Karpas-422 (cell line): ENCODE data around the gene NXPH1. TPM values are rescaled to one million over a fixed set of nuclear protein-coding genes. Genes with fewer than 3 reads are reported as not detected.

Experiments
- DNase-seq: peaks from one replicate; pipeline ENCODE4 v3.0.0-alpha.2; 2015
- H2AFZ ChIP-seq: fragments of 200-600 bp; sonication (generic); 2 replicates; pipeline ENCODE4 v1.6.1; 2014; ENCODE audit warnings: antibody characterized with exemption, low read length, mixed read lengths
- H3K27ac ChIP-seq: fragments of 200-600 bp; sonication (generic); 2 replicates; pipeline ENCODE4 v1.5.1; 2014; ENCODE audit warnings: mild to moderate bottlenecking, low read length, moderate library complexity
- H3K27me3 ChIP-seq: fragments of 200-600 bp; sonication (generic); 2 replicates; pipeline ENCODE4 v1.6.1; 2014; ENCODE audit warnings: low read length, mixed read lengths
- H3K36me3 ChIP-seq: fragments of 200-600 bp; sonication (generic); 2 replicates; pipeline ENCODE4 v1.6.1; 2014; ENCODE audit warnings: low read length, mixed read lengths; ENCODE audit not compliant: insufficient read depth
- H3K4me1 ChIP-seq: fragments of 200-600 bp; sonication (generic); 2 replicates; pipeline ENCODE4 v1.6.1; 2014; ENCODE audit warnings: mild to moderate bottlenecking, low read length, mixed read lengths
- H3K4me2 ChIP-seq: fragments of 200-600 bp; sonication (generic); 2 replicates; pipeline ENCODE4 v1.6.1; 2014; ENCODE audit warnings: low read length, low read depth, mild to moderate bottlenecking; ENCODE audit not compliant: poor library complexity, severe bottlenecking
- H3K4me3 ChIP-seq: fragments of 200-600 bp; sonication (generic); 2 replicates; pipeline ENCODE4 v1.5.1; 2014; ENCODE audit warnings: mild to moderate bottlenecking, antibody characterized with exemption, low read length, mixed read lengths
- H3K79me2 ChIP-seq: fragments of 200-600 bp; sonication (generic); 2 replicates; pipeline ENCODE4 v1.6.1; 2014; ENCODE audit warnings: mild to moderate bottlenecking, low read length, mixed read lengths
- H3K9ac ChIP-seq: fragments of 200-600 bp; sonication (generic); 2 replicates; pipeline ENCODE4 v1.6.0; 2014; ENCODE audit warnings: low read length
- H3K9me2 ChIP-seq: fragments of 200-600 bp; sonication (generic), shearing (Covaris generic); replicated peaks from 2 replicates; pipeline ENCODE4 v1.6.0; 2014; ENCODE audit warnings: mild to moderate bottlenecking, low read length, moderate library complexity; ENCODE audit not compliant: insufficient read depth
- H3K9me3 ChIP-seq: fragments of 300-700, 200-600 bp; sonication (generic); 2 replicates; pipeline ENCODE4 v1.6.1; 2014; ENCODE audit warnings: low read length, mixed read lengths
- H4K20me1 ChIP-seq: fragments of 200-600 bp; sonication (generic); 2 replicates; pipeline ENCODE4 v1.6.1; 2014; ENCODE audit warnings: mild to moderate bottlenecking, antibody characterized with exemption, low read length, low read depth; ENCODE audit not compliant: insufficient read depth
- total RNA-seq: library from RNA; depleted of rRNA; stranded (reverse); fragments of >200 nt; shearing (Covaris generic); gene quantifications from 2 replicates; pipeline ENCODE4 v1.2.3, GENCODE V29; 2014; ENCODE audit warnings: low replicate concordance

Gene NXPH1
- total RNA-seq, 1 experiment from 2014 or later, result not detected

DNA sequence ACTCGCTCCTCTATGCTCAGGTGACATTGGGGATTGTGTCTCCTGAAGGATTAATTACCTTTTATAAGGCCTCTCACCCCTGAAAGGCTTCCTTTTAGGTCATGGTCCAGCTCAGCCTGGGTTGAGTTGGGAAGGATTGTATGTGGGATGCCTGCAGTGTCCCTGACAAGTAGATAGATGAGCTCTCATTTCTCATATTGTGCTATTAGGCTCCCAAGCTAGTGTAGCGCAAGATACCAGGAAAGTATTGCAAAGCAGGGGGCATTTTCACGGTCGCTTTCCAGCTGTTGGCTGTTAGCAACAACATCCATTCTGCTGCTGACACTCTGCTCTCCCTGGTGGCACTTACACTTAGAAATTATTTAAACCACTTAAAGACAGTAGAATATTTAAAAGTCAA lies 31.9 kb downstream of the NXPH1 start:
- Histone ChIP-seq H3K4me2 (no peak overlapping the region), H3K9me3 (no peaks in the 10 kb centered on the region), H3K4me3 (no peak overlapping the region), H3K9me2 (no peaks in the 10 kb centered on the region), H3K4me1 (no peaks in the 10 kb centered on the region), H3K79me2 (no peaks in the 10 kb centered on the region), H3K27ac (no peak overlapping the region), H3K27me3 (no peaks in the 10 kb centered on the region), H4K20me1 (no peaks in the 10 kb centered on the region), H3K36me3 (no peaks in the 10 kb centered on the region), H3K9ac (no peak overlapping the region), H2AFZ (no peak overlapping the region)
- DNase-seq, result no peak

DNA sequence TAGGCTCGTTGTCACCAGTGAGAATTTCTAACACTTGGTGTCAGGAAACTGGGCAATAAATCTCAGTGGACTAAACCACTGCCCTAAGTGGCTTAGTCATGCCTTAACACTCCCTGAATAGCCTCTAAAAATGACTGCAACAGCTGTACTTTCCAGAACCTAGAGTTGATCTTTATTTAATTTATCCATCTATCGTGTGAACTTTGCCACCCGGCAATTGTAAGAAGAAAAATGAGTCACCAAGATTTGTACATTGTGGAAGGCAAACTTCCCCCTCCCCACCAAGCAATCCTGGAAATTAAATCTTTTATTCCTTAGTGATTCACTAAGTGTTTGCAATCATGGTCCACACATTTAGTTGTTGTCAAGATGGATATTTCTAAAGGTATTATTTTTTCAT lies 47.1 kb downstream of the NXPH1 start:
- DNase-seq, result no peak
- no peaks in the 10 kb centered on the region for H3K9me3 ChIP-seq
- no peak overlapping the region for H3K9ac ChIP-seq
- H2AFZ ChIP-seq, result no peak overlapping the region
- H3K36me3 ChIP-seq, result no peaks in the 10 kb centered on the region
- H3K79me2 ChIP-seq, result no peaks in the 10 kb centered on the region
- no peaks in the 10 kb centered on the region for H3K9me2 ChIP-seq
- no peaks in the 10 kb centered on the region for H3K27me3 ChIP-seq
- no peak overlapping the region for H3K4me2 ChIP-seq
- no peaks in the 10 kb centered on the region for H4K20me1 ChIP-seq
- H3K4me3 ChIP-seq, result no peak overlapping the region
- no peak overlapping the region for H3K27ac ChIP-seq
- no peaks in the 10 kb centered on the region for H3K4me1 ChIP-seq

DNA sequence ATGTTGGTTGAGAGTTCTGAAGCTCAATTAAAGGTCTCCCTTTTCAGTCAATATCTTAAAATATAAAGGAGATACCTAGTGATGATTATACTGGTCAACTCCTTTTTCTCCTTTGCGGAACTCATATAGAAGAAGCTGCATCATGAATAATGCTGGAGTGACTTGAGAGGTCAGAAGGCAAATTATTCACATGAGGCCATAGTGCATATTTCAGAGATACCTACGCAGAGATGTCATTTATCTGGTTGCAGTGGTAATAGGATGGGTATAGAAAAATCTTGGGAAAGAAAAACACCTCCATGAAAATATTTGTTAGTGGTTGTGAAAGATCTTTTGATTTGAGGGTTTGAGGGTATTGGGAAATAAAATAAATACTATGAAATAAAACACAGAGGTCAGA lies 47.7 kb downstream of the NXPH1 start:
- H3K4me2 ChIP-seq, result no peak overlapping the region
- H3K4me1 ChIP-seq, result no peaks in the 10 kb centered on the region
- no peaks in the 10 kb centered on the region for H3K36me3 ChIP-seq
- DNase-seq, result no peak
- no peak overlapping the region for H3K4me3 ChIP-seq
- H3K27me3 ChIP-seq, result no peaks in the 10 kb centered on the region
- H3K27ac ChIP-seq, result no peak overlapping the region
- no peaks in the 10 kb centered on the region for H4K20me1 ChIP-seq
- H3K9ac ChIP-seq, result no peak overlapping the region
- no peaks in the 10 kb centered on the region for H3K79me2 ChIP-seq
- no peak overlapping the region for H2AFZ ChIP-seq
- H3K9me2 ChIP-seq, result no peaks in the 10 kb centered on the region
- no peaks in the 10 kb centered on the region for H3K9me3 ChIP-seq

DNA sequence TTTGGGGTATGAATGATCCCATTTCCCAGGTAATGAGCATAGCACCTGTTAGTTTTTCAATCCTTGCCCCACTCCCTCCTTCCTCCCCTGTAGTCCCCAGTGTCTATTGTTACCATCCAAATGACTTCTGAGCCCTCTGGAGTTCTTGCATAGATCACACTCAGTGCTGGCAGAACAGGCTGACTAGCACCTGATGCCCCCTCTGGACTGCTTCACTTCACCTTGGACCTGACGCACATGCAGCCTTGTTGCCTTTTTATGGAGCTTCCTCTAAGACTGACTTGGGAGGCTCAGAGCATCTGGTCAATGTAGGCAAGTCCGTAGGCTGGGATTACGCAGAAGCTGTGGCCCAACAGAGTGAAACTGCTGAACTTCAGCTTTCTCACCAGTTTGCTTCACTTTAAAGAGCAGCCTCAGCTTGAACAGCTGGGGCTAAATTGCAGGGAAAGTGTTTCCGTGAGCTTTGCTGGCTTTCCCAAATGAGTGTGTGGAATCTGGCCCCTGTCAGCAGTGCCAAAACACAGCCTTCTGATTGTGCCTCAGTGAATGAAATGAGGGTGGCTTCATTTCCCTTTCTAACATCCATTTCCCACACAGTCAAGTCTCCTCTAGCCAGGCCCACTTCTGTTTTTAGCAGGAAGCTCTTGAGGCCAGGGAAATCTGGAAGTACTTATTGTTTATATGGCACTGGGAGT lies 48.5 kb downstream of the NXPH1 start:
- Histone ChIP-seq H3K27ac (no peak overlapping the region), H3K9me3 (no peaks in the 10 kb centered on the region), H3K4me3 (no peak overlapping the region), H3K9me2 (no peaks in the 10 kb centered on the region), H3K27me3 (no peaks in the 10 kb centered on the region), H3K9ac (no peak overlapping the region), H4K20me1 (no peaks in the 10 kb centered on the region), H3K79me2 (no peaks in the 10 kb centered on the region), H3K36me3 (no peaks in the 10 kb centered on the region), H2AFZ (no peak overlapping the region), H3K4me1 (no peaks in the 10 kb centered on the region), H3K4me2 (no peak overlapping the region)
- DNase-seq, result no peak

DNA sequence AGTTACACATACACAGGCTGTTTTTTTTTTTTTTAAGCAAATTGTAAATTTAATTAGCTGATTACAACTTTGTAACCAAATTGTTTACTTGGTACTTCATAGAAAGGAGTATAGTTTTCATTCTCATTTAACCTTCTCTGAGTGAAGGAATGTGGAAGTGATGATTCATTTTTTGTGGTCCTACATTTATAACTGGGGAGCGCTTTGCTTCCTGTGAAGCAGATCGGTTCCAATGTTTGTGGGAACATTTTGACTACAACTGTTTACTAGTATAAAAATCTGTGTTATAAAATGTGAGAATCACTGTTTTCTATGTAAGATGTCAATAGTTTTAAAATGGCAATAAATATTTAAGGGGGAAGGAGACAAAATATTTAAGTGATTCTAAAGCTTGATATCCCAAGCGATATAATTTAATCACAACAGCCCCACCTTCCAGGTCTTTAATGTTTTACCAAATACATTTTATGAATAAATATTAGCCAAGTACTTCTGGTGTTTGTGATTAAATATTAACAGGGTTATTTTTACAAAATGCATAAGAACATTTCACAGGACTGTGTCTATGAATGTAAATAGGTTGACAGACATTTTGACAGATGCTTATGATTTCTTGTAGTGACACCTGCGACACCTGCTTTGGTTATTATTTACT lies 57.1 kb downstream of the NXPH1 start:
- Histone ChIP-seq H4K20me1 (no peaks in the 10 kb centered on the region), H3K9me2 (no peaks in the 10 kb centered on the region), H3K4me2 (no peak overlapping the region), H3K9me3 (no peaks in the 10 kb centered on the region), H3K27ac (no peak overlapping the region), H2AFZ (no peak overlapping the region), H3K36me3 (no peaks in the 10 kb centered on the region), H3K4me3 (no peak overlapping the region), H3K79me2 (no peaks in the 10 kb centered on the region), H3K4me1 (no peaks in the 10 kb centered on the region), H3K27me3 (no peaks in the 10 kb centered on the region), H3K9ac (no peak overlapping the region)
- no peak for DNase-seq

DNA sequence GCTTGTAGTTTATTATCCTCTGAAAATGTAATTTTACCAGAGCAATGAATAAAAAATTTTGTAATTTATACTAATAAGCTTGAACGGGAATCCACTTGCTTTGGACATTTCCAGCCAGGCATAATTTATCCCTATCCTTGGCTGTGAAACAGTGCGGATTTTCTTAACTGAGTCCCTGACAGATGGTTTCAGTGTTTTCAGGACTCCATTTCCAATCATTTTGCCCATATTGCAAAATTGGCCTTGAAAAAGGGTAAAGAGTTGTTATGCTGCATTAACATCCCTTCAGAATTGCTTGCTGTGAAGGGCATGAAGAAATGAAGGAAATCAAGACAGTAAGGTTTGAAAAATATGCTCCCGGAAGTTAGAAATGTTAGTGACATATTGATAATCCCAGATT lies 57.7 kb downstream of the NXPH1 start:
- no peak for DNase-seq
- H3K4me1 ChIP-seq, result no peaks in the 10 kb centered on the region
- no peak overlapping the region for H3K9ac ChIP-seq
- no peak overlapping the region for H3K27ac ChIP-seq
- no peaks in the 10 kb centered on the region for H4K20me1 ChIP-seq
- H3K4me2 ChIP-seq, result no peak overlapping the region
- no peak overlapping the region for H3K4me3 ChIP-seq
- no peaks in the 10 kb centered on the region for H3K27me3 ChIP-seq
- H3K9me3 ChIP-seq, result no peaks in the 10 kb centered on the region
- no peaks in the 10 kb centered on the region for H3K36me3 ChIP-seq
- no peaks in the 10 kb centered on the region for H3K9me2 ChIP-seq
- H2AFZ ChIP-seq, result no peak overlapping the region
- H3K79me2 ChIP-seq, result no peaks in the 10 kb centered on the region

DNA sequence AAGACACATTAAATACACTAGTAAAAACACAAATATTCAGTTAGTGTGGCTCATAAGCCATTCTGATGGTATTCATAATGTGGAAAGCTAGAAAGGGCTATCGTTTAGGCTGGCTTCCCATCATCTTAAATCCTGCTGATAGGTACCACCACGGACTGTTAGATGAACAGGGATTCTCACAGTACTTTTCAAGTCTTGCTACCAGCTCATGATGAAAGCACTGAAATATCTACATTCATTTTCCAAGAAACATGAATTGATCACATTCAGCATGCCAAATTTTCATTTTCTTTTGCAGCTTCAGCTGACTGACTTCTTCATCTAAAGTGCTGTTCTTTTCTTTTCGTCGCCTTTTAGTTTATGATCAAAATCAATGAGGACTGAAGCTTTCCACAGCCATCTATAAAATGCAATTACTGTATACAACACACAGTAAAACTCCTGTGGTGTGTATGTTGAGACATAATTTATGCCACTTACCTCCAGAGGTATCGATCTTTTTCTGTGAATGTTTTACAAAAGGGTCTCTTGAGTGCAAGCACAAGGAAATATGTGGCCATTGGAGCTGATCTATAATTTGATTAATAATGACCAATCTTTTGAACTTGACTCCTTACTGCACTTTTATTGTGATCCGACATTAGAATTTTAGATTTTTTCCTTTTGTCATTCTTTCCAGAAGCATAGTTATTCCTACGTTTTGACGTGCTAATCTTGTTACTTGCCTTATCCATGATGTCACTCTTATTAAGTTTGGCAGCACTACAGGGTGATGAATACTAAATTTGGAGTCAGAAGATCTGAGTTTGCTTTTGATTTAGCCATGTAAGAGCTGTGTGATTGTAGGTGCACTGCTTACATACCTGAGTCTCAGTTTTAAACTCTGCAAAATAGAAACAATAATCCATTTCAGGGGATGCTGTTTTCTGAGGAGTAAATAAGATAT lies 58.4 kb downstream of the NXPH1 start:
- no peak overlapping the region for H3K27ac ChIP-seq
- H4K20me1 ChIP-seq, result no peaks in the 10 kb centered on the region
- H3K4me3 ChIP-seq, result no peak overlapping the region
- H3K9me2 ChIP-seq, result no peaks in the 10 kb centered on the region
- H3K9ac ChIP-seq, result no peak overlapping the region
- no peak for DNase-seq
- H3K79me2 ChIP-seq, result no peaks in the 10 kb centered on the region
- no peak overlapping the region for H2AFZ ChIP-seq
- no peaks in the 10 kb centered on the region for H3K27me3 ChIP-seq
- H3K4me1 ChIP-seq, result no peaks in the 10 kb centered on the region
- no peaks in the 10 kb centered on the region for H3K36me3 ChIP-seq
- no peaks in the 10 kb centered on the region for H3K9me3 ChIP-seq
- H3K4me2 ChIP-seq, result no peak overlapping the region

DNA sequence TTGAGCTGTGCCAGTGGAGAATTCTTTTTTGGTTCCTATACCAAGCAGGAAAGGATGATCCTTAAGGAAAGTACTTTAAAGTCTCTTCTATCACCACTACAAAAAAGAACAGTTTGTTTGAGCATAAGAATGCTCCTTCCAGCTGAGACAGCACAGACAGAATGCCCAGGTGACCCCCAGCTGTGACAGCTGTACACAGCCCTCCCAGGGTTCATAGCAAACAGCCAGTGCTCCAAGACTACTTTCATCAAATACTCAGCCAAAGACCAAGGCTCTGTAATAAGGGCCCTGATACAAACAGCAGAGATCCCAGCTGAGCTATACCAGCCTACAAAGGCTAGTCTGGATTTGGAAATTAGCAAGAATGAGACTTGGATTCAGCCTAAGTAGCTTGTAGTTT lies 65.7 kb downstream of the NXPH1 start:
- no peak overlapping the region for H3K9ac ChIP-seq

More for the DNA sequence above, 65.7 kb downstream of the NXPH1 start:
- no peaks in the 10 kb centered on the region for H3K9me3 ChIP-seq
- no peak overlapping the region for H3K4me2 ChIP-seq
- no peaks in the 10 kb centered on the region for H4K20me1 ChIP-seq
- H3K27me3 ChIP-seq, result no peaks in the 10 kb centered on the region
- no peak overlapping the region for H3K4me3 ChIP-seq
- no peak overlapping the region for H2AFZ ChIP-seq
- H3K79me2 ChIP-seq, result no peaks in the 10 kb centered on the region
- no peaks in the 10 kb centered on the region for H3K4me1 ChIP-seq
- no peak for DNase-seq
- H3K36me3 ChIP-seq, result no peaks in the 10 kb centered on the region
- H3K27ac ChIP-seq, result no peak overlapping the region
- H3K9me2 ChIP-seq, result no peaks in the 10 kb centered on the region
